ENCODE results near the gene POP4. TPM values are rescaled to one million over a fixed set of nuclear protein-coding genes. Genes with fewer than 3 reads are reported as not detected.

POP4 gene
- total and polyA plus RNA-seq, 9 of the 15 experiments (the other 6 are each of a cell fraction or from before 2014, with no cell fraction given): 42.1 to 128 (median 99.0) TPM

- TF ChIP-seq EGR1 (conservative IDR thresholded peaks at IDR 0.05) (peak; percentile 98), FOXK2 (conservative IDR thresholded peaks at IDR 0.05 in 1 of 2, IDR thresholded peaks at IDR 0.05 in 1 of 2; ENCODE audit: low read depth in 2 of 2) (peak; percentile 81 to 85), MTF1 (CRISPR knock-in tag; IDR thresholded peaks at IDR 0.05; ENCODE audit: borderline replicate concordance) (no peak), SETDB1 (IDR thresholded peaks at IDR 0.05; ENCODE audit: low read length) (no peak), ZNF436 (CRISPR knock-in tag; IDR thresholded peaks at IDR 0.05) (no peak), PCBP2 (IDR thresholded peaks at IDR 0.05; ENCODE audit: low read depth, low read length, poor library complexity, severe bottlenecking) (no peak), RHOXF2B (CRISPR knock-in tag; conservative IDR thresholded peaks at IDR 0.05) (no peak), ZNF830 (CRISPR knock-in tag; IDR thresholded peaks at IDR 0.05) (no peak), ASH1L (IDR thresholded peaks at IDR 0.05; ENCODE audit: borderline replicate concordance, low read depth, partially characterized antibody) (no peak), ZBTB1 (CRISPR knock-in tag; IDR thresholded peaks at IDR 0.05; ENCODE audit: borderline replicate concordance, low read depth) (no peak), FOXA3 (CRISPR knock-in tag; conservative IDR thresholded peaks at IDR 0.05 in 1 of 2, IDR thresholded peaks at IDR 0.05 in 1 of 2) (peak in 1 of 2 experiments; percentile 49; a peak in 1 of 4 replicates), TAL1 (IDR thresholded peaks at IDR 0.05) (no peak), DMBX1 (CRISPR knock-in tag; IDR thresholded peaks at IDR 0.05; ENCODE audit: borderline replicate concordance) (no peak), HCFC1 (IDR thresholded peaks at IDR 0.05; ENCODE audit: low read depth, low read length) (no peak), ZBTB26 (CRISPR knock-in tag; IDR thresholded peaks at IDR 0.05) (peak; percentile 22; the same call in 1 of the 2 replicates), RNF2 (IDR thresholded peaks at IDR 0.05) (peak; percentile 58; the same call in 1 of the 2 replicates), ZNF780A (CRISPR knock-in tag; IDR thresholded peaks at IDR 0.05) (no peak), EWSR1 (IDR thresholded peaks at IDR 0.05; ENCODE audit: borderline replicate concordance, low read depth, partially characterized antibody) (no peak), POLR2B (IDR thresholded peaks at IDR 0.05; ENCODE audit: low read depth, partially characterized antibody) (no peak), POLR2H (tag; IDR thresholded peaks at IDR 0.05; ENCODE audit: low read depth) (no peak)
- TF ChIP-seq, protein P1, sequence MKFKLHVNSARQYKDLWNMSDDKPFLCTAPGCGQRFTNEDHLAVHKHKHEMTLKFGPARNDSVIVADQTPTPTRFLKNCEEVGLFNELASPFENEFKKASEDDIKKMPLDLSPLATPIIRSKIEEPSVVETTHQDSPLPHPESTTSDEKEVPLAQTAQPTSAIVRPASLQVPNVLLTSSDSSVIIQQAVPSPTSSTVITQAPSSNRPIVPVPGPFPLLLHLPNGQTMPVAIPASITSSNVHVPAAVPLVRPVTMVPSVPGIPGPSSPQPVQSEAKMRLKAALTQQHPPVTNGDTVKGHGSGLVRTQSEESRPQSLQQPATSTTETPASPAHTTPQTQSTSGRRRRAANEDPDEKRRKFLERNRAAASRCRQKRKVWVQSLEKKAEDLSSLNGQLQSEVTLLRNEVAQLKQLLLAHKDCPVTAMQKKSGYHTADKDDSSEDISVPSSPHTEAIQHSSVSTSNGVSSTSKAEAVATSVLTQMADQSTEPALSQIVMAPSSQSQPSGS (CRISPR knock-in tag; IDR thresholded peaks at IDR 0.05): no peak
- TF ChIP-seq, protein P2, sequence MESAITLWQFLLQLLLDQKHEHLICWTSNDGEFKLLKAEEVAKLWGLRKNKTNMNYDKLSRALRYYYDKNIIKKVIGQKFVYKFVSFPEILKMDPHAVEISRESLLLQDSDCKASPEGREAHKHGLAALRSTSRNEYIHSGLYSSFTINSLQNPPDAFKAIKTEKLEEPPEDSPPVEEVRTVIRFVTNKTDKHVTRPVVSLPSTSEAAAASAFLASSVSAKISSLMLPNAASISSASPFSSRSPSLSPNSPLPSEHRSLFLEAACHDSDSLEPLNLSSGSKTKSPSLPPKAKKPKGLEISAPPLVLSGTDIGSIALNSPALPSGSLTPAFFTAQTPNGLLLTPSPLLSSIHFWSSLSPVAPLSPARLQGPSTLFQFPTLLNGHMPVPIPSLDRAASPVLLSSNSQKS (CRISPR knock-in tag; IDR thresholded peaks at IDR 0.05): no peak
- TF ChIP-seq, protein P3, sequence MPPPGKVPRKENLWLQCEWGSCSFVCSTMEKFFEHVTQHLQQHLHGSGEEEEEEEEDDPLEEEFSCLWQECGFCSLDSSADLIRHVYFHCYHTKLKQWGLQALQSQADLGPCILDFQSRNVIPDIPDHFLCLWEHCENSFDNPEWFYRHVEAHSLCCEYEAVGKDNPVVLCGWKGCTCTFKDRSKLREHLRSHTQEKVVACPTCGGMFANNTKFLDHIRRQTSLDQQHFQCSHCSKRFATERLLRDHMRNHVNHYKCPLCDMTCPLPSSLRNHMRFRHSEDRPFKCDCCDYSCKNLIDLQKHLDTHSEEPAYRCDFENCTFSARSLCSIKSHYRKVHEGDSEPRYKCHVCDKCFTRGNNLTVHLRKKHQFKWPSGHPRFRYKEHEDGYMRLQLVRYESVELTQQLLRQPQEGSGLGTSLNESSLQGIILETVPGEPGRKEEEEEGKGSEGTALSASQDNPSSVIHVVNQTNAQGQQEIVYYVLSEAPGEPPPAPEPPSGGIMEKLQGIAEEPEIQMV (tag; conservative IDR thresholded peaks at IDR 0.05; ENCODE audit: low read depth): no peak
- TF ChIP-seq, protein P4, sequence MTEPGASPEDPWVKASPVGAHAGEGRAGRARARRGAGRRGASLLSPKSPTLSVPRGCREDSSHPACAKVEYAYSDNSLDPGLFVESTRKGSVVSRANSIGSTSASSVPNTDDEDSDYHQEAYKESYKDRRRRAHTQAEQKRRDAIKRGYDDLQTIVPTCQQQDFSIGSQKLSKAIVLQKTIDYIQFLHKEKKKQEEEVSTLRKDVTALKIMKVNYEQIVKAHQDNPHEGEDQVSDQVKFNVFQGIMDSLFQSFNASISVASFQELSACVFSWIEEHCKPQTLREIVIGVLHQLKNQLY (CRISPR knock-in tag; conservative IDR thresholded peaks at IDR 0.05): no peak
Observed at GRCh38 chr19:29660835-29661234, 54.8 kb downstream of the POP4 start (continued).

Measured in K562 (cell line).